Cardiac septum (tissue), 1 donor: ENCODE data around the gene ZBTB8A. TPM values are rescaled to one million over a fixed set of nuclear protein-coding genes. Genes with fewer than 3 reads are reported as not detected.
"Not testable (repeated sequence)": the region's sequence is repeated elsewhere in the genome, so short reads cannot be mapped to it uniquely, and the experiment has no call there.

Experiments
- DNase-seq: peaks from one replicate; pipeline ENCODE4 v3.0.0-alpha.2; 2020; ENCODE audit warnings: low spot score
- intact Hi-C: fragments of 100-400 bp; cut with DNase I; formaldehyde crosslinking; loops from one replicate; pipeline ENCODE4 v1.14.0; 2022
- long read RNA-seq: library from polyadenylated mRNA; unstranded; transcript quantifications from one replicate; pipeline ENCODE4 v2.0.0, GENCODE V29; 2021
- total RNA-seq: library from RNA; stranded (reverse); fragmentation: NEBNext Ultra II Directional; extraction: Animal tissue kit (Norgen Biotek cat#: 25700); gene quantifications from one replicate; pipeline ENCODE4 v1.2.1, GENCODE V29; 2021
- donor health status: DM: no; HTN: no; CAD: no.

The ZBTB8A gene
- 3.0 TPM for total RNA-seq
- long read RNA-seq, full-length matches to known transcripts, result 3 of 7 reads
- long read RNA-seq, partial matches to known transcripts, result 0 of 7 reads
- long read RNA-seq, other reads (novel, unspliced or antisense), result 4 of 7 reads

DNA sequence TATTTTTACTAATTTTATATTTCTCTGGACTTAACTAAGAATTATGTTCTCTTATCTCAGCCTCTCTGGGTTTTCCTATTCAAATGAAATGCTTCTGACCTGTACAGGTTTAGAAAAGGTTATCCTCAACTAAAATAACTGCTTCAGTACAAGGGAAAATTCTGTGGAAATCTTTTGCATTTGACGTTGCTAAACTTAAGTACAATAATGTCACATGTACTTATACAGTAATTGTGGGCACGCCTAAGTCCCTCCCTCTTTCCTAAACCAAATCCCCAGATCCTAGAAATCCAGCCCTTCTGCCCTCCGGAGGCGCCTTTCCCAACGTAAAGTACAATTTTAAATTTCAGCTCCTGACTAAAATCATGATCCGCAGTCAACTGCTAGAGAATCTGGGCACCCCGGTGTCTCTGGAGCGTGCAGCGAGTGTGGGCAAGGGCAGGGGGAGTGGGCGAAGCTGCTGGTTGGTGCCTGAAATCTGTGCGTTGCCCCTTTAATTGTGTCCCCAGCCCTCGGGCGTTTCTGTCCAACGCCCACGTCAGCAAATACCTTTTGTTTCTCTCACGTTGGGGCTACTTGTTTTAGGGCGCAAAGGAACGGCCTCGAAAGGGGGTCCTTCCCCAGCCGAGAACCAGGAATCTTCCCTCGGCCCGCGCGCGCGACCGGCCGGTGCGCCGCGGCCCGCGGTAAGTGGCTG lies at the start of gene ZBTB8A:
Gene ZBTB8A (plus strand): TSS at position 541 of the 697 bp plus-strand sequence. CDS start 53,505 bp downstream, outside the sequence.
- intact Hi-C loops, result loop anchor here (1.0 kb wide), 1 partner anchor 39 kb away; no protein-coding TSS in a partner anchor

DNA sequence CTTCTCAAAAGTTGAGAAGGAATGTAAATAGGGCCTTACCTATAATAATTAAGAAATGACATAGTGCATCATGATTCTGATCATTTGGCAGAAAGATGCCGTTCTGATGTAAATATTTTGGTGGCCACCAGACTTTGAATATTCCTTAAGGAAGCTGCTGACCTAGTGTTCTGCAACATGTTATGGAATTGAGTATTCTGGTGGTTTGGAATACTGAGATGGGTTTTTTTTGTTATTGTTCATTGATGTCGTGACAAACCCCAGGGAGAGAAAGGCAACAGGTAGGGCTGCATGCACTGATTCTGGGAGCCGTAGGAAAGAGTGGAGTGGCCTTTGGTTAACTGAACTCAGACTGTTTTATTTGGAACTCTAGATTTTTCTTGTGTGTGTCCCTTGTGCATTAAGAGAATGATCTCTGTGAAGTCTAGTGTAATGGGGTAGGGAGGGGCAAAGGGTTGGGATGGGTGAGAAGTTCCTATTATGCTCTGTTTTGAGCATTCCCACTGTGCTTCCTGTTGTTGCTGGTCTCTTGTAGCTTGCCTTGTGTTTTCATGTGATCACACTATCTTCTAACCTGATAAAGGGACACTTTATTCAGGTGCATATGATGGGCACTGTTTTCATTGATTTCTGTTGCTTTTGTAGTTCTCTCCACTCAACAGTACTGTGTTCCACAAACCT lies 49.3 kb upstream of the ZBTB8A start:
- intact Hi-C loops, result no loop called here

More for the DNA sequence above, at the start of gene ZBTB8A:
- DNase-seq, result peak; percentile 46

DNA sequence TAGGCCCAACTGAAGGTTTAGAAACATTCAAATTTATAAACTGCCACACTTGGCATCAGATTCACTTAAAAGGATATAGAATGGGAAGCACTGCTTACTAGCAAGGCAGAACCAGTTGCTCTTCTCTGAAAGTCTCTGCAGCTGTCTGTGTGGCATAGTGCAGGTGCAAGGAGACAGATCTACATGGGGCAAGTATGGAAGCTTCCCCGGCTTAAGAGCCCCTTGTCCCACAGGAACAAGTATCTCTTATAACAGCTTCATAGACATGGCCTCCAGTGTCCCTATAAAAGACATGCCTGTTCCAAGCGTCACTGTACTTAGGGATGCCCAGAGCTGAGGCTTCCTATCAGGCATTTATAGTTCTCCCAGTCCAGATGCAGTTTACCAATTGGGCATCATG lies 47.8 kb upstream of the ZBTB8A start:
- DNase-seq, result no peak
- intact Hi-C loops, result no loop called here

More for the DNA sequence above, 49.3 kb upstream of the ZBTB8A start:
- DNase-seq, result no peak

DNA sequence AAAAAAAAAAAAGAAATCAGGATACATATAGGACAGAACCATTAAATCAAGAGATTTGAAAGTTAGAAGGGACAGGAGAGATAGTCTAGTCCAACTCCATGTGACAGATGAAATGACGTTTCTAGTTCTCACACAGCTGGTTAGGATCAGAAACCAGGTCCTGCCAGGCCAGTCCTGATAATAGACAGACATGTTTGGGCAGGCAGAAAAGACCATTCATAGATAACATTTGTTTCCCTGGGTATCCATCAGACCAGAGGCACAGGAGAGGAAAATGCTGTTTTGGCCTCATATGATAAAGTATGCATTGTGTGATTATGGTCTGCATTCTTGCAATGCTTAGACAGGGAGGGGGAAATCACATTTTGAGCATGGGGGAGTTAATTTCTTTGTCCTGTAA lies 45.0 kb upstream of the ZBTB8A start:
- no peak for DNase-seq
- intact Hi-C loops, result no loop called here

DNA sequence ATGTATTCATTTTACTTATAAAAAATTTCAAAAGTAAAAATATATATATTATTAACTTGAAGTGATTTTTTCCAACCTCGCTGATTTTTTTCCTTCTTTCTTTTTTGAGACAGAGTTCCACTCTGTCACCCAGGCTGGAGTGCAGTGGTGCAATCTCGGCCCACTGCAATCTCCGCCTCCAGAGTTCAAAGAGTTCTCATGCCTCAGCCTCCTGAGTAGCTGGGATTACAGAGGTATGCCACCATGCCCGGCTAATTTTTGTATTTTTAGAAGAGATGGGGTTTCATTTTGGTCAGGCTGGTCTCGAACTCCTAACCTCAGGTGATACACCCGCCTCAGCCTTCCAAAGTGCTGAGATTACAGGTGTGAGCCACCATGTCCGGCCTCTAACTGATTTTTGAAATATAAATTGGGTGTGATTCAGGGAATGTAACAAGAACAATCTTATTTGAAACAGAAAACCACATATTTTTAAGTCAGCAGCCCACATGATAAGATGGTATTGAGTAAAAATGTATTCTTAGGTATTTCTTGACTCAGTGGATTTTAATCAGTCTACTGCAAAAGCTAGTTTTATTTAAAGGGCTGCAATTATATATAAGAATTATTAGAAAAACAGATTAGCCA lies 44.4 kb upstream of the ZBTB8A start:
- DNase-seq, result no peak

DNA sequence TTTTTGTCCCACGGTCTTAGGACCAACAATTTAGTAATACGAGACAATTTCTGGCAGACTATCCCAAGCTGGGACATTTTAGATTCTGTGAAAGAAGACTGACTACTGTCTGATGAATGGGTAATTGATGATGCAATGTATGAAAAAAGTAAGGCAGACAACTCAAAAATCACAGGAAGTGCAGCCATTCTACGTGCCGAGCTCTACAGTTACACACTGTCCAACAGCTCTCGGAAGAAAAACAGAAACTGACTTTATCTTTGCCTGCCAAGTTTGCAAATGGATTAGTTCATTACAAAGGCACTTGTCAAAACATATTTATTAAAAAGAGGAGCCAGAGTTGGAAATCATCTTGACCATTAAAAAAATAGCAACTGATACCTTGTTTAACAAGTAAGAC lies 43.1 kb upstream of the ZBTB8A start:
- intact Hi-C loops, result no loop called here
- no peak for DNase-seq

More for the DNA sequence above, 44.4 kb upstream of the ZBTB8A start:
- intact Hi-C loops, result no loop called here

DNA sequence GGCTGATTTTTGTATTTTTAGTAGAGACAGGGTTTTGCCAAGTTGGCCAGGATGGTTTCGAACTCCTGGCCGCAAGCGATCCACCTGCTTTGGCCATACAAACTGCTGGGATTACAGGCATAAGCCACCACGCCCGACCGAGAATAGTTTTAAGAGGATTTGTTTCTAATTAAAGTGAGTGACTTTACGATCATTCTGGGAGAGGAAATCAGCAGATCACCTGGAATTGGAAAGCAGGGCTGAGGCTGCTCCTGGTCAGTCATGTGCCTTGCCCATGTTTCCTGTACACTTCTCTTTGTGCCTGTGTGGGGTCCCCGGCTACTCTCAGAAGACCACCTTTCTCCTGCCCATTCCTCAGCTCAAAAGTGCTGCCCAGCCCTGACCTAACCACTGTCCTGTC lies 40.5 kb upstream of the ZBTB8A start:
- intact Hi-C loops, result no loop called here

DNA sequence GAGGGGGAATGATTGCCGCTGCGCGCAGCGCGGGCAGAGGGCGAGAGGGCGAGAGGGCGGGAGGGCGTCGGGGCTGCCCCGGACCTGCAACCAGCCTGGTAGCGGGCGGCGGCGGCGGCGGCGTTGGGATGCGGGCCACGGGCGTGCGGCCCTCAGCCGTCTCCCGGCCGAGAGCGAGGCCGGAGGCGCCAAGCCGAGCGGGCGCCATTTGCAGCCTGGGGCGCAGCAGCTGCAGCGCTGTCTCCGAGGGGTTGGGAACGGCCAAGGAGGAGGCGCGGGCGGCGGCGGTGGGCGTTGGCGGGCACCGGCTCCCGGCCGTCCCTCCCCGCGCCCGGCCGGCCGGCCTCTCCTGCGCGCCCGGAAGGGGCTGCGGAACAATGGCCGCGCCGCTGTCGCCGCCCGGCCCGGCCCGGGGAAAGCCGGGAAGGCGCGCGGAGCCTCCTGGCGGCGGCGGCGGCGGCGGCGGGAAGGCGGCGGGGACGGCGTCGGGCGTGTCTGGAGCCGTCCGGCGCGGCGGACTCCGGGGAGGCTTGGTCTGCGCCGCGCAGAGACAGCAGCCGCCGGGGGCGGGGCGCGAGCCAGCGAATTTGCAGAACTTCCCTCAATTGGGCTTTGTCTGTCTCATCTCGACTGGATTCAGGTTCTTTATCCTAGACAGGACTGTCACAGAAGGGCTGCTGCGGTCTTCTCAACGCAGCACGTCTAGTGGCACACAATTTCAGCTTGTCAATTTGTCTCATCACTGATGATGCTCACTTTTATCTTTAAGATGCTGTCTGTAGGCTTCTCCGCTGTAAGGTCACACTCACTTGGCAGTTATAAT lies 38.6 kb upstream of the ZBTB8A start:
- intact Hi-C loops, result loop anchor here (1.0 kb wide), 1 partner anchor 39 kb away; the partner anchor contains the start of gene ZBTB8A
- peak; percentile 87 for DNase-seq

More for the DNA sequence above, 40.5 kb upstream of the ZBTB8A start:
- no peak for DNase-seq

DNA sequence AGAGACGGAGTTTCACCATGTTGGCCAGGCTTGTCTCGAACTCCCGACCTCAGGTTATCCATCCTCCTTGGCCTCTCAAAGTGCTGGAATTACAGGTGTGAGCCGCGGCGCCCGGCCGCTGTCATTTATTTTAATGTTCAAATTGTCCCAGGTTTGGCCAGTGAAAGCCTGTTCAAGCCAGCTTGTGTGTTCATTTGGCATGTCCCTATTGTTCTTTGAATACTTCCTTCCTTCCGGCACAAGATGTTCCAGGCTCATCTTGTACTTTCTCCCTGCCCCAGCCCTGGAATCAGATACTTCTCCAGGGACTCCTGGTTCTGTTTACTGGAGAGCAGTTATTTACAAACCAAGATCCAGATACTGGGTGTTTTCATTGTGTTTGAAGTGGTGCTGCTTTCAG lies 37.4 kb upstream of the ZBTB8A start:
- intact Hi-C loops, result no loop called here
- no peak for DNase-seq

DNA sequence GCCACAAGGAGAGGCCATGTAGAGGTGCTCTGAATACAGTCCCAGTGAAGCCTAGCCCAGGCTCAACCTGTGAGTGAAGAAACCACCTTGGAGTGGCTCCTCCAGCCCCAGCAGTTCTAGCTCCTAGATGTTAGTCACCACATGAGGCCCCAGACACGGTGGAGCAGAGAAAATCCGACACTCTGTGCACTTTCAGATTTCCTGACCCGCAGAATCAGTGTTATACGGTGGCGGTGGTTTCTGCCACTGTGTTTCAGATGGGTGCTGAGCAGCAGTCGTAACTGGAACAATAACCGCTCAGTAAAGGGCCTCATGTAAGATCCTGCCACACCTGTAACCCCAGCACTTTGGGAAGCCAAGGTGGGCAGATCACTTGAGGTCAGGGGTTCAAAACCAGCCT lies 36.1 kb upstream of the ZBTB8A start:
- intact Hi-C loops, result no loop called here
- no peak for DNase-seq

DNA sequence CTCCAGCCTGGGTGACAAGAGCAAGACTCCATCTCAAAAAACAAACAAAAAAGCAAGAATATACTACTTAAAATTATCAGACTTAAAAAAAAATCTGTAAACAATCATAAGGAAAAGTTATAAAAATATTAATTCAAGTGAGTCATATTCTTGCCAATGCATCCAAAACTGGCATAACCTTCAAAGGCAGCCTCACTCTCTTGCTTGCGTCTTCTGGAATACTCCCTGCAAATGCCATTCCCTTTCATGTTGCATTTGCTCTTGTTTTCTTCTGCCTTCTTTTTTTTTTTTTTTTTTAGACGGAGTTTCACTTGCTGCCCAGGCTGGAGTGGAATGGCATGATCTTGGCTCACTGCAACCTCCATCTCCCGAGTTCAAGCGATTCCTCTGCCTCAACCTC lies 32.2 kb upstream of the ZBTB8A start:
- intact Hi-C loops, result no loop called here
- no peak for DNase-seq

DNA sequence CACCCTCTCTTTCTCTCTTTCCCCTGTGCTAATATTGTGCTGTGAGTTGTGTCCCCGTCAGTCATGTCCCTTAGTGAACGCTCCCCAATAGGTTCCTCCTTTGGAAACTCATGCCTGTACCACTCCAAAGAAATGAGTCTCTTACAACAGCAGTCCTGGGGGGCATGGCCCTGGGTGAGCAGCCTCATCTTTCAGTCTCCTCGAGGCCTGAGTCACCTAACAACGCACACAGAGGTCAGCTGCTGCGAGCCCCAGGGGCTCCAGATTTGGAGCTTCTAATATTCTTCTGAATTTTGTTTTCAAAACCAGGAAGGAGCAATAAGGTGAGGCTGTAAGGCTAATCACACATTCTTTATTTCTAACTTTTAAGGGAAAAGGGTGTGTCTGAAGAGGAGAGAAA lies 30.5 kb upstream of the ZBTB8A start:
- intact Hi-C loops, result no loop called here
- no peak for DNase-seq

DNA sequence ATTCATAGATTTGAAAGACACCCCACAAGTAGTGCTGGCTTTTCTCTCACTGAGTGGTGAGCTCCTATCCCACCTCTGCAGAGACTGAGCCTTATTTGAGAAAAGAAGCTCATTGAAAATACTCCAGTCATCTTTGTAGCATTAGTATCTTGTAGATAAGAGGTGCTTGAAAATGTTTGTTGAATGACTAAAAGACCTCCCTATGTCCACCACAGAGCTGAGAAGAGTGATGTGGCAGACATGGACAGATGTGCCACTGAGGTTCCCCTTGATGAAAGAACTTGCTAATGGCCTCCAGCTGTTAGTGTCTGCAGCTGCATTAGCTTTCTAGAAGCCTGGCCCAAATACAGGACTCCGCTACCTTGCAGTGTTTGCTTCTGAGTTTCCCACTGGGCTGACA lies 29.3 kb upstream of the ZBTB8A start:
- intact Hi-C loops, result no loop called here
- DNase-seq, result no peak

DNA sequence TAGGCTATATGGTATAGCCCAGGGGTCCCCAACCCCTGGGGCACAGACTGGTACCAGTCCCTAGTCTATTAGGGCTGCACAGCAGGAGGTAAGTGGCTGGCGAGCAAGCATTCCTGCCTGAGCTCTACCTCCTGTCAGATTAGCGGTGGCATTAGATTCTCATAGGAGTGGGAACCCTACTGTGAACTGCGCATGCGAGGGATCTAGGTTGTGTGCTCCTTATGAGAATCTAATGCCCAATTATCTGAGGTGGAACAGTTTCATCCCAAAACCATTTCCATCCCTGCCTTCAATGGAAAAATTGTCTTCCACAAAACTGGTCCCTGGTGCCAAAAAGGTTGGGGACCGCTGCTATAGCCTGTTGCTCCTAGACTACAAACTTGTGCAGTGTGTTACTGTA lies 22.8 kb upstream of the ZBTB8A start:
- DNase-seq, result no peak
- intact Hi-C loops, result no loop called here

DNA sequence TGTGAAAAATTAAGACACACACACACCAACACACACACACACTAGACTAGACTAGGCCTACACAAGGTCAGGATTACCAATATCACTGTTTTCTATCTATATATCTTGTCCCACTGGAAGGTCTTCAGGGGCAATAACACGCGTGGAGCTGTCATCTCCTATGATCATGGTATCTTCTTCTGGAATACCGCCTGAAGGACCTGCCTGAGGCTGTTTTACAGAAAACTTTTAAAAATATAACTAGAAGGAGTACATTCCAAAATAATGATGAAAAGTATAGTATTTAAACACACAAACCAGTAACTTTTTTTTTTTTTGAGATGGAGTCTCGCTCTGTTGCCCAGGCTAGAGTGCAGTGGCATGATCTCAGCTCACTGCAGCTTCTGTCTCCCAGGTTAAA lies 20.3 kb upstream of the ZBTB8A start:
- DNase-seq, result no peak
- intact Hi-C loops, result no loop called here

DNA sequence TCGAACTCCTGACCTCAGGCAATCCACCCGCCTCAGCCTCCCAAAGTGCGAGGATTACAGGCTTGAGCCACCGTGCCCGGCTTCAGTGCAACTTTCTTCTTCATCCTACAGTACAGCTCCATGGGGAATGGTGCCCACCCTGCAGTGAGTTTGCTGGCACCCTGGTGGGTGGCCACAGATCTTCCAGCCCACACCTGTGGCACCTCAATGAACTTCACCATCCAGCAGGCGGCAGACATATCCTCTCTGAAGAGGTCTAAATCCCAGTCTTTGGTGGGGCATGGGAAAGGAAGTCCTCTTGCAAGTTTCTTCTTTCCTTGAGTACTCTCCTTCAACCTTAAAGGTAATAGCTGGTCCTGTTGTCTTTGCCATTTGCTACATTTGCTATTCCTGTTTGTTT lies 18.1 kb upstream of the ZBTB8A start:
- intact Hi-C loops, result no loop called here
- DNase-seq, result no peak

DNA sequence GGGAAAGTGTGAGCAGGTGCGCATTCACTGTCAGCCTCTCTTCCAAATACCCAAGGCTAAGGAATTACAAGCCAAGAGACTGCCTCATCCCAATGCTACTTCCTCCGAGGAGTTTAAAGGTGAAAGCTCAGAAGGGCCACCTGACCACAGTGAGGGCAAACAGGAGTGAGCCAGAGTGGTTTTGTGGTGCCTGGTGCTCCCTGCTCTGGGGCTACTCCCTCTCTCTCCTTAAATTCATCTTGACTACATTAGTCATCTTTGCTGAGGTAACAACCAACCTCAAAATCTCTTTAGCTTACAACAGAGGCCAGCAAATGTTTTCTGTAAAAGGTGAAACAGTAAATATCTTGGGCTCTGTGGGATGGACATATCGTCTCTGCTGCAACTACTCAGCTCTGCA lies 14.2 kb upstream of the ZBTB8A start:
- no peak for DNase-seq
- intact Hi-C loops, result no loop called here

DNA sequence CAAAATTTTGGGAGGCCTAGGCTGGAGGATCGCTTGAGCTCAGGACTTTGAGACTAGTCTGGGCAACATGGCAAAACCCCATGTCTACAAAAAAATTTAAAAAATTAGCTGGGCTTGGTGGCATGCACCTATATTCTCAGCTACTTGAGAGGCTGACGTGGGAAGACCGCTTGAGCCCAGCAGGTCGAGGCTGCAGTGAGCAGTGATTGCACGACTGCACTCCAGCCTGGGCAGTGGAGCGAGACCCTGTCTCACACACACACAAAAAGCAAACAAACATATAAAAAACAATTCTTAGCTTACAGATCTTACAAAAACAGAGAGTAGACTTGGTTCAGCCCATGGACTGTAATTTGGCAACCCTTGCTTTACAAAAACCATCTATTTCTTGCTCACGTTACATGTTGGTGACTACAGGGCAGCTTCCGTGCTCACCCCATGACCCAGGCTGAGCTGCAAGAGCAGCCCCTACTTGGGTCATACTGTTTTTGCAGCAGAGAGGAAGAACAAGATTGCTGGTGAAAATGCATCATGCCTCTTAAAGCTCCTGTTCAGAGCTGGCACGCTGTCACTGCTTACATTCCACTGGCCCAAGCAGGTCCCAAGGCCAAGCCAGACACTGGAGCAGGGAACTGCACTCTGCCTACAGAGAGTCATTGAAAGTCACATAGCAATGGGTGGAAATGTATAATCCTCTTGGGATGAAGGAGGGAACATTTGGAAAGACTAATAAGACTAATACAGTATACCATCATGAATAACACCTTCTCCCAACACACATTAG lies 13.4 kb upstream of the ZBTB8A start:
- intact Hi-C loops, result no loop called here
- no peak for DNase-seq

DNA sequence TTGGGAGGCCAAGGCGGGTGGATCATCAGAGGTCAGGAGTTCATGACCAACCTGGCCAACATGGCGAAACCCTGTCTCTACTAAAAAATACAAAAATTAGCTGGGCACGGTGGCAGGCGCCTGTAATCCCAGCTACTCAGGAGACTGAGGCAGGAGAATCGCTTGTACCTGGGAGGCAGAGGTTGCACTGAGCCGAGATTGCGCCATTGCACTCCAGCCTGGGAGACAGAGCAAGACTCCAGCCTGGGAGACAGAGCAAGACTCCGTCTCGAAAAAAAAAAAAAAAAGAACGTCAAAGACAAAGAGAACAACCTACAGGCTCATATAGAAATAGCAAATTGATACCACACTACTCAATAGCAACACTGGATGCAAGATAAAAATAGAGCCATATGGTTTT lies 10.7 kb upstream of the ZBTB8A start:
- DNase-seq, intact Hi-C loops: not testable (repeated sequence)
